ENCODE results near the gene LRRC59. TPM values are rescaled to one million over a fixed set of nuclear protein-coding genes. Genes with fewer than 3 reads are reported as not detected.
A peak's percentile ranks its signal among the peaks of the same experiment; 100 is the strongest.

Gene LRRC59
- total and polyA plus RNA-seq, 2 of the 4 experiments (the other 2 are of a cell fraction), result 139 to 233 TPM

GRCh38 chr17:50364715-50365114 lies 32.6 kb downstream of the LRRC59 start:
- Histone ChIP-seq H2AK5ac (ENCODE audit: low read depth, low read length) (no peak overlapping the region), H3K56ac (ENCODE audit: extremely low read depth, insufficient read depth, low read length) (no peak overlapping the region), H3K9me3 (ENCODE audit: control insufficient read depth, insufficient read depth, low read length) (no peaks in the 10 kb centered on the region), H2BK20ac (ENCODE audit: low read depth, low read length) (no peak overlapping the region), H2BK15ac (ENCODE audit: low read depth, low read length) (no peak overlapping the region), H2BK5ac (ENCODE audit: low read depth, low read length, poor library complexity, severe bottlenecking) (no peak overlapping the region), H2AK9ac (replicated peaks; ENCODE audit: low read depth, low read length, poor library complexity) (peak overlapping the region; percentile 7), H3K27me3 (ENCODE audit: control insufficient read depth, insufficient read depth, low read length) (no peaks in the 10 kb centered on the region), H3K9me1 (ENCODE audit: insufficient read depth, low read length) (peaks cover 9% of the 10 kb centered on the region; the same call in 1 of the 2 replicates), H4K91ac (ENCODE audit: insufficient read depth, low read depth, low read length) (no peak overlapping the region), H3K4ac (ENCODE audit: low read depth, low read length) (0 out of 2 replicates have a peak overlapping the region, but pooled peaks have one; percentile 54), H3K4me2 (ENCODE audit: low read depth, low read length) (no peak overlapping the region), H3K27ac (ENCODE audit: insufficient read depth, low read length) (no peak overlapping the region), H3K18ac (ENCODE audit: low read depth, low read length) (no peak overlapping the region), H4K5ac (ENCODE audit: low read depth, low read length) (no peak overlapping the region), H3K4me1 (ENCODE audit: control insufficient read depth, insufficient read depth, low read length) (peaks cover 11% of the 10 kb centered on the region), H4K8ac (ENCODE audit: low read depth in 2 of 2, low read length in 2 of 2) (no peak overlapping the region), H3K4me3 (ENCODE audit: insufficient read depth, low read depth, low read length) (no peak overlapping the region), H3K36me3 (ENCODE audit: control insufficient read depth, insufficient read depth, low read length) (peaks cover 43% of the 10 kb centered on the region), H3K23ac (ENCODE audit: low read depth, low read length) (no peak overlapping the region), H2BK120ac (ENCODE audit: low read depth, low read length) (no peak overlapping the region), H4K20me1 (ENCODE audit: insufficient read depth, low read length) (peaks cover 22% of the 10 kb centered on the region; the same call in 1 of the 2 replicates), H2AFZ (replicated peaks; ENCODE audit: low read length, poor library complexity) (peak overlapping the region; percentile 61), H3K79me1 (ENCODE audit: low read depth in 1 of 2, low read length in 2 of 2) (peaks cover 2 to 32% of the 10 kb centered on the region in 2 experiments), H3K9ac (ENCODE audit: low read depth, low read length) (no peak overlapping the region), H3K14ac (replicated peaks; ENCODE audit: low read depth, low read length) (no peak overlapping the region)
- intact Hi-C loops (cut with micrococcal nuclease), result no loop called here
- in situ Hi-C loops (cut with MboI; ENCODE audit: low sequenced_read_pairs), result no loop called here
- dilution Hi-C loops (cut with HindIII; ENCODE audit: low sequenced_read_pairs, unreplicated experiment), result no loop called here
- no TSS peak for BruUV-seq (replicated peaks)
- CTCF ChIA-PET, result interaction anchor here (0.5 to 0.6 kb wide), 2 partner anchors 130 to 334 kb away, joined by 4 to 5 read pairs; no protein-coding TSS in a partner anchor
- ATAC-seq (ENCODE audit: low read depth) (peak; percentile 61), DNase-seq (peak; percentile 65)
- WGBS, 2 experiments (ENCODE audit: extremely low coverage in 2 of 2, insufficient read length in 1 of 2), result 50% methylated on average over 3 of the region's 9 CpGs; no CpG with 5 or more reads in 1 of the 2 experiments
- TF ChIP-seq MAFK (IDR thresholded peaks at IDR 0.05; ENCODE audit: low read depth, low read length) (no peak), NFE2L2 (IDR thresholded peaks at IDR 0.05; ENCODE audit: low read depth, low read length) (no peak), RAD21 (IDR thresholded peaks at IDR 0.05; ENCODE audit: low read length) (peak; percentile 59), CTCF (conservative IDR thresholded peaks at IDR 0.05; ENCODE audit: low read depth, low read length) (peak; percentile 51), RCOR1 (IDR thresholded peaks at IDR 0.05; ENCODE audit: insufficient replicate concordance, low read length) (no peak), POLR2A (IDR thresholded peaks at IDR 0.05; ENCODE audit: low read depth, low read length) (no peak), BHLHE40 (IDR thresholded peaks at IDR 0.05; ENCODE audit: low read depth, low read length) (peak; percentile 80)
- POLR2A ChIA-PET (ENCODE audit: unreplicated experiment), result interaction anchor here (0.9 kb wide), 1 partner anchor 163 kb away, joined by 3 read pairs; the partner anchor contains the start of gene COL1A1
